ENCODE results near the gene SCGB1C1.

GRCh38 chr11:227824-228379 is 35.0 kb downstream of the SCGB1C1 start:
- TF ChIP-seq CTCF (IDR thresholded peaks at IDR 0.05) (no peak), POLR2A (IDR thresholded peaks at IDR 0.05) (no peak)

Data from right lobe of liver (tissue), 4 donors.